GM23338 (cell line): ENCODE results near the gene KSR2. TPM values are rescaled to one million over a fixed set of nuclear protein-coding genes. Genes with fewer than 3 reads are reported as not detected.

ENCODE experiments used
- POLR2AphosphoS5 ChIP-seq: IDR thresholded peaks from 2 replicates; pipeline ENCODE4 v1.6.1; 2016; ENCODE audit warnings: antibody characterized with exemption, low read depth
- STAT1 ChIP-seq: IDR thresholded peaks from one replicate; pipeline ENCODE4 v1.6.1; 2016; ENCODE audit warnings: antibody characterized with exemption; ENCODE audit not compliant: unreplicated experiment
- ZNF331 ChIP-seq: fragments of 250-450 bp; sonication (Bioruptor Pico); IDR thresholded peaks from 2 replicates; pipeline ENCODE4 v1.5.0; 2020; ENCODE audit warnings: low read depth, mild to moderate bottlenecking, moderate library complexity
- polyA plus RNA-seq: library from polyadenylated mRNA; unstranded; fragments of >200 nt; fragmentation: Nextera tagmentation; extraction: Ambion mirVana; gene quantifications from 2 replicates; pipeline ENCODE4 v1.2.1, GENCODE V29; 2016
- total RNA-seq: library from RNA; depleted of rRNA; stranded (reverse); fragments of >200 nt; shearing (Covaris generic); gene quantifications from 2 replicates; pipeline ENCODE4 v1.2.3, GENCODE V29; 2014
- TF ChIP-seq, protein P1 (sequence below): fragments of 250-450 bp; sonication (Bioruptor Pico); IDR thresholded peaks from 2 replicates; pipeline ENCODE4 v1.5.0; 2020; ENCODE audit warnings: mild to moderate bottlenecking, moderate library complexity
- TF ChIP-seq, protein P2 (sequence below), 2 experiments: fragments of 200-600 bp in 1 of 2; sonication (generic) in 1 of 2; conservative IDR thresholded peaks; 2 replicates each; pipeline versions ENCODE4 v1.5.1 to v1.6.1; 2016 to 2017; ENCODE audit warnings: antibody characterized with exemption in 2 of 2, low read depth in 2 of 2, mild to moderate bottlenecking in 2 of 2, moderate library complexity in 1 of 2
- TF ChIP-seq, protein P3 (sequence below): IDR thresholded peaks from one replicate; pipeline ENCODE4 v1.6.1; 2018; ENCODE audit warnings: antibody characterized with exemption; ENCODE audit not compliant: unreplicated experiment

Gene KSR2
- total and polyA plus RNA-seq, 2 experiments from 2014 or later, result 1.1 to 2.7 TPM

DNA sequence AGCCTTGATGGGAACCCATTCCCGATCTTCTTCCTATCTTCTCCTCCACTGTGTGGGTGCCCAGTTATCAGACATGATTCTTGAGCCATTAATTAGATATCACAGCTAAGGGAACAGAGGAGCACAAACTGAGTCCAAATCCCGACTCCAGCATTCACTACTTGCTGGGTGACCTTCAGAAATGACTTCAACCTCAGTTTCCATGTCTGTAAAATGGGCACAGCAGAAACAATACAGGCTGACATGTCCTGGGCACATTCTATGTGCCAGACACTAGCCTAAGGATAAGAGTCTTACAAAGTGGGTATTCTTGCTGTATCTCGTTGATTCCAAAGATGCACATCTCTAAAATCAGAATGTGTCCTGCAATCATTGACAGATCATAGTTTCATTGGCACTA is 478.7 kb downstream of the KSR2 start (continued):
- TF ChIP-seq, protein P1, sequence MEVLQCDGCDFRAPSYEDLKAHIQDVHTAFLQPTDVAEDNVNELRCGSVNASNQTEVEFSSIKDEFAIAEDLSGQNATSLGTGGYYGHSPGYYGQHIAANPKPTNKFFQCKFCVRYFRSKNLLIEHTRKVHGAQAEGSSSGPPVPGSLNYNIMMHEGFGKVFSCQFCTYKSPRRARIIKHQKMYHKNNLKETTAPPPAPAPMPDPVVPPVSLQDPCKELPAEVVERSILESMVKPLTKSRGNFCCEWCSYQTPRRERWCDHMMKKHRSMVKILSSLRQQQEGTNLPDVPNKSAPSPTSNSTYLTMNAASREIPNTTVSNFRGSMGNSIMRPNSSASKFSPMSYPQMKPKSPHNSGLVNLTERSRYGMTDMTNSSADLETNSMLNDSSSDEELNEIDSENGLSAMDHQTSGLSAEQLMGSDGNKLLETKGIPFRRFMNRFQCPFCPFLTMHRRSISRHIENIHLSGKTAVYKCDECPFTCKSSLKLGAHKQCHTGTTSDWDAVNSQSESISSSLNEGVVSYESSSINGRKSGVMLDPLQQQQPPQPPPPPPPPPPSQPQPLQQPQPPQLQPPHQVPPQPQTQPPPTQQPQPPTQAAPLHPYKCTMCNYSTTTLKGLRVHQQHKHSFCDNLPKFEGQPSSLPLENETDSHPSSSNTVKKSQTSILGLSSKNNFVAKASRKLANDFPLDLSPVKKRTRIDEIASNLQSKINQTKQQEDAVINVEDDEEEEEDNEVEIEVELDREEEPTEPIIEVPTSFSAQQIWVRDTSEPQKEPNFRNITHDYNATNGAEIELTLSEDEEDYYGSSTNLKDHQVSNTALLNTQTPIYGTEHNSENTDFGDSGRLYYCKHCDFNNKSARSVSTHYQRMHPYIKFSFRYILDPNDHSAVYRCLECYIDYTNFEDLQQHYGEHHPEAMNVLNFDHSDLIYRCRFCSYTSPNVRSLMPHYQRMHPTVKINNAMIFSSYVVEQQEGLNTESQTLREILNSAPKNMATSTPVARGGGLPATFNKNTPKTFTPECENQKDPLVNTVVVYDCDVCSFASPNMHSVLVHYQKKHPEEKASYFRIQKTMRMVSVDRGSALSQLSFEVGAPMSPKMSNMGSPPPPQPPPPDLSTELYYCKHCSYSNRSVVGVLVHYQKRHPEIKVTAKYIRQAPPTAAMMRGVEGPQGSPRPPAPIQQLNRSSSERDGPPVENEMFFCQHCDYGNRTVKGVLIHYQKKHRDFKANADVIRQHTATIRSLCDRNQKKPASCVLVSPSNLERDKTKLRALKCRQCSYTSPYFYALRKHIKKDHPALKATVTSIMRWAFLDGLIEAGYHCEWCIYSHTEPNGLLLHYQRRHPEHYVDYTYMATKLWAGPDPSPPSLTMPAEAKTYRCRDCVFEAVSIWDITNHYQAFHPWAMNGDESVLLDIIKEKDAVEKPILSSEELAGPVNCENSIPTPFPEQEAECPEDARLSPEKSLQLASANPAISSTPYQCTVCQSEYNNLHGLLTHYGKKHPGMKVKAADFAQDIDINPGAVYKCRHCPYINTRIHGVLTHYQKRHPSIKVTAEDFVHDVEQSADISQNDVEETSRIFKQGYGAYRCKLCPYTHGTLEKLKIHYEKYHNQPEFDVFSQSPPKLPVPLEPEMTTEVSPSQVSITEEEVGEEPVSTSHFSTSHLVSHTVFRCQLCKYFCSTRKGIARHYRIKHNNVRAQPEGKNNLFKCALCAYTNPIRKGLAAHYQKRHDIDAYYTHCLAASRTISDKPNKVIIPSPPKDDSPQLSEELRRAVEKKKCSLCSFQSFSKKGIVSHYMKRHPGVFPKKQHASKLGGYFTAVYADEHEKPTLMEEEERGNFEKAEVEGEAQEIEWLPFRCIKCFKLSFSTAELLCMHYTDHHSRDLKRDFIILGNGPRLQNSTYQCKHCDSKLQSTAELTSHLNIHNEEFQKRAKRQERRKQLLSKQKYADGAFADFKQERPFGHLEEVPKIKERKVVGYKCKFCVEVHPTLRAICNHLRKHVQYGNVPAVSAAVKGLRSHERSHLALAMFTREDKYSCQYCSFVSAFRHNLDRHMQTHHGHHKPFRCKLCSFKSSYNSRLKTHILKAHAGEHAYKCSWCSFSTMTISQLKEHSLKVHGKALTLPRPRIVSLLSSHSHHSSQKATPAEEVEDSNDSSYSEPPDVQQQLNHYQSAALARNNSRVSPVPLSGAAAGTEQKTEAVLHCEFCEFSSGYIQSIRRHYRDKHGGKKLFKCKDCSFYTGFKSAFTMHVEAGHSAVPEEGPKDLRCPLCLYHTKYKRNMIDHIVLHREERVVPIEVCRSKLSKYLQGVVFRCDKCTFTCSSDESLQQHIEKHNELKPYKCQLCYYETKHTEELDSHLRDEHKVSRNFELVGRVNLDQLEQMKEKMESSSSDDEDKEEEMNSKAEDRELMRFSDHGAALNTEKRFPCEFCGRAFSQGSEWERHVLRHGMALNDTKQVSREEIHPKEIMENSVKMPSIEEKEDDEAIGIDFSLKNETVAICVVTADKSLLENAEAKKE (CRISPR knock-in tag), result no peak
- TF ChIP-seq POLR2AphosphoS5 (no peak), ZNF331 (CRISPR knock-in tag) (no peak), STAT1 (no peak)
- TF ChIP-seq, protein P2, sequence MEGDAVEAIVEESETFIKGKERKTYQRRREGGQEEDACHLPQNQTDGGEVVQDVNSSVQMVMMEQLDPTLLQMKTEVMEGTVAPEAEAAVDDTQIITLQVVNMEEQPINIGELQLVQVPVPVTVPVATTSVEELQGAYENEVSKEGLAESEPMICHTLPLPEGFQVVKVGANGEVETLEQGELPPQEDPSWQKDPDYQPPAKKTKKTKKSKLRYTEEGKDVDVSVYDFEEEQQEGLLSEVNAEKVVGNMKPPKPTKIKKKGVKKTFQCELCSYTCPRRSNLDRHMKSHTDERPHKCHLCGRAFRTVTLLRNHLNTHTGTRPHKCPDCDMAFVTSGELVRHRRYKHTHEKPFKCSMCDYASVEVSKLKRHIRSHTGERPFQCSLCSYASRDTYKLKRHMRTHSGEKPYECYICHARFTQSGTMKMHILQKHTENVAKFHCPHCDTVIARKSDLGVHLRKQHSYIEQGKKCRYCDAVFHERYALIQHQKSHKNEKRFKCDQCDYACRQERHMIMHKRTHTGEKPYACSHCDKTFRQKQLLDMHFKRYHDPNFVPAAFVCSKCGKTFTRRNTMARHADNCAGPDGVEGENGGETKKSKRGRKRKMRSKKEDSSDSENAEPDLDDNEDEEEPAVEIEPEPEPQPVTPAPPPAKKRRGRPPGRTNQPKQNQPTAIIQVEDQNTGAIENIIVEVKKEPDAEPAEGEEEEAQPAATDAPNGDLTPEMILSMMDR (conservative IDR thresholded peaks at IDR 0.05; ENCODE audit: low read depth in 2 of 2), result no peak
- TF ChIP-seq, protein P3, sequence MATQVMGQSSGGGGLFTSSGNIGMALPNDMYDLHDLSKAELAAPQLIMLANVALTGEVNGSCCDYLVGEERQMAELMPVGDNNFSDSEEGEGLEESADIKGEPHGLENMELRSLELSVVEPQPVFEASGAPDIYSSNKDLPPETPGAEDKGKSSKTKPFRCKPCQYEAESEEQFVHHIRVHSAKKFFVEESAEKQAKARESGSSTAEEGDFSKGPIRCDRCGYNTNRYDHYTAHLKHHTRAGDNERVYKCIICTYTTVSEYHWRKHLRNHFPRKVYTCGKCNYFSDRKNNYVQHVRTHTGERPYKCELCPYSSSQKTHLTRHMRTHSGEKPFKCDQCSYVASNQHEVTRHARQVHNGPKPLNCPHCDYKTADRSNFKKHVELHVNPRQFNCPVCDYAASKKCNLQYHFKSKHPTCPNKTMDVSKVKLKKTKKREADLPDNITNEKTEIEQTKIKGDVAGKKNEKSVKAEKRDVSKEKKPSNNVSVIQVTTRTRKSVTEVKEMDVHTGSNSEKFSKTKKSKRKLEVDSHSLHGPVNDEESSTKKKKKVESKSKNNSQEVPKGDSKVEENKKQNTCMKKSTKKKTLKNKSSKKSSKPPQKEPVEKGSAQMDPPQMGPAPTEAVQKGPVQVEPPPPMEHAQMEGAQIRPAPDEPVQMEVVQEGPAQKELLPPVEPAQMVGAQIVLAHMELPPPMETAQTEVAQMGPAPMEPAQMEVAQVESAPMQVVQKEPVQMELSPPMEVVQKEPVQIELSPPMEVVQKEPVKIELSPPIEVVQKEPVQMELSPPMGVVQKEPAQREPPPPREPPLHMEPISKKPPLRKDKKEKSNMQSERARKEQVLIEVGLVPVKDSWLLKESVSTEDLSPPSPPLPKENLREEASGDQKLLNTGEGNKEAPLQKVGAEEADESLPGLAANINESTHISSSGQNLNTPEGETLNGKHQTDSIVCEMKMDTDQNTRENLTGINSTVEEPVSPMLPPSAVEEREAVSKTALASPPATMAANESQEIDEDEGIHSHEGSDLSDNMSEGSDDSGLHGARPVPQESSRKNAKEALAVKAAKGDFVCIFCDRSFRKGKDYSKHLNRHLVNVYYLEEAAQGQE, result no peak
